Breast epithelium (tissue), 4 donors: ENCODE measurements around the gene MIGA2. TPM values are rescaled to one million over a fixed set of nuclear protein-coding genes. Genes with fewer than 3 reads are reported as not detected.
A peak's percentile ranks its signal among the peaks of the same experiment; 100 is the strongest.

Source experiments
- DNase-seq, 2 donors: peaks; one replicate each; pipeline ENCODE4 v3.0.0-alpha.2; 2019; ENCODE audit warnings: low spot score in 2 of 2
- H3K27ac ChIP-seq, 2 donors: fragments of 200-600 bp; sonication (generic) in 1 of 2; one replicate each; pipeline ENCODE4 v1.5.1; 2016 to 2019; ENCODE audit warnings: mild to moderate bottlenecking in 1 of 2
- H3K27me3 ChIP-seq, 2 donors: fragments of 200-600 bp; sonication (generic) in 1 of 2; one replicate each; pipeline versions ENCODE4 v1.5.1 to v1.6.0; 2017 to 2019; ENCODE audit warnings: control low read depth in 1 of 2, mild to moderate bottlenecking in 1 of 2
- H3K36me3 ChIP-seq: fragments of 200-600 bp; one replicate; pipeline ENCODE4 v1.5.1; 2019
- H3K4me1 ChIP-seq, 2 donors: fragments of 200-600 bp; sonication (generic); one replicate each; pipeline ENCODE4 v1.5.1; 2016 to 2019; ENCODE audit warnings: control low read depth in 1 of 2
- H3K4me3 ChIP-seq, 3 donors: fragments of 200-600 bp; sonication (generic); 1 replicate in 2 of 3; 2 replicates in 1 of 3; pipeline ENCODE4 v1.5.1; 2016 to 2019; ENCODE audit warnings: mild to moderate bottlenecking in 3 of 3, moderate library complexity in 2 of 3
- H3K9me3 ChIP-seq, 2 donors: fragments of 200-600 bp; sonication (generic) in 1 of 2; one replicate each; pipeline ENCODE4 v1.5.1; 2016 to 2019; ENCODE audit warnings: control low read depth in 1 of 2
- CTCF ChIP-seq, 3 donors: fragments of 450-650 bp; IDR thresholded peaks; one replicate each; pipeline ENCODE4 v1.5.1; 2016 to 2017; ENCODE audit warnings: antibody characterized with exemption in 3 of 3, mild to moderate bottlenecking in 3 of 3, moderate library complexity in 3 of 3
- POLR2A ChIP-seq: fragments of 450-650 bp; IDR thresholded peaks from one replicate; pipeline ENCODE4 v1.6.1; 2016; ENCODE audit warnings: antibody characterized with exemption, mild to moderate bottlenecking, moderate library complexity
- POLR2AphosphoS5 ChIP-seq, 3 donors: sonication (generic); formaldehyde crosslinking; IDR thresholded peaks; one replicate each; pipeline ENCODE4 v1.6.1; 2017; ENCODE audit warnings: antibody characterized with exemption in 3 of 3
- intact Hi-C: fragments of 100-400 bp; cut with DNase I; formaldehyde crosslinking; loops from one replicate; pipeline ENCODE4 v1.15.1; 2023; ENCODE audit warnings: low total_unique reads
- total RNA-seq, 3 donors: library from RNA; depleted of rRNA; stranded (reverse); fragments of >200 nt; gene quantifications; one replicate each; pipeline ENCODE4 v1.1.0, GENCODE V29; 2016

Gene MIGA2
- total RNA-seq, 3 donors from 2014 or later, result 25.3 to 28.8 (median 27.9) TPM

GRCh38 chr9:129027224-129027684 lies 9.2 kb upstream of the MIGA2 start:
- DNase-seq, result no peak
- Histone ChIP-seq H3K4me1 (peaks cover 10 to 23% of the 10 kb centered on the region in 2 donors), H3K4me3 (peak overlapping the region; percentile 81 to 93 (median 83)), H3K36me3 (no peaks in the 10 kb centered on the region), H3K27me3 (no peaks in the 10 kb centered on the region), H3K27ac (peak overlapping the region; percentile 87), H3K9me3 (no peaks in the 10 kb centered on the region)
- no peak for TF ChIP-seq POLR2AphosphoS5 (IDR thresholded peaks at IDR 0.05)
- TF ChIP-seq POLR2A, result no peak
- TF ChIP-seq CTCF (IDR thresholded peaks at IDR 0.05), result no peak
- intact Hi-C loops, result no loop called here

- TF ChIP-seq POLR2A (no peak), CTCF (IDR thresholded peaks at IDR 0.05) (no peak), POLR2AphosphoS5 (IDR thresholded peaks at IDR 0.05) (no peak)
- peaks cover 10 to 23% of the 10 kb centered on the region in 2 donors for H3K4me1 ChIP-seq
- H3K27me3 ChIP-seq, result no peaks in the 10 kb centered on the region
- H3K27ac ChIP-seq, result peak overlapping the region; percentile 87
- H3K4me3 ChIP-seq, result peak overlapping the region; percentile 81 to 93 (median 83)
- DNase-seq, result peak in 1 of 2 donors; percentile 29
- no peaks in the 10 kb centered on the region for H3K9me3 ChIP-seq
- no peaks in the 10 kb centered on the region for H3K36me3 ChIP-seq
- intact Hi-C loops, result no loop called here
Observed at GRCh38 chr9:129027685-129028191, 8.7 kb upstream of the MIGA2 start.

GRCh38 chr9:129028192-129028966 lies 8.0 kb upstream of the MIGA2 start, which contains the start of gene SH3GLB2:
SH3GLB2 (minus strand) TSS chr9:129028331; CDS start chr9:129028154, 177 bp downstream.
- Histone ChIP-seq H3K36me3 (no peaks in the 10 kb centered on the region), H3K27me3 (no peaks in the 10 kb centered on the region), H3K9me3 (no peaks in the 10 kb centered on the region), H3K4me1 (peaks cover 10 to 18% of the 10 kb centered on the region in 2 donors), H3K27ac (peak within 1 kb of the TSS; percentile 87), H3K4me3 (peak within 1 kb of the TSS; percentile 81 to 93 (median 83))
- TF ChIP-seq POLR2A, result no peak
- TF ChIP-seq POLR2AphosphoS5 (IDR thresholded peaks at IDR 0.05), result no peak
- peak; percentile 68 to 84 (median 68) for TF ChIP-seq CTCF (IDR thresholded peaks at IDR 0.05)
- DNase-seq, result peak; percentile 91 to 98
- intact Hi-C loops, result no loop called here

GRCh38 chr9:129030191-129030590 lies 6.2 kb upstream of the MIGA2 start:
- H3K27ac ChIP-seq, result no peak overlapping the region
- intact Hi-C loops, result no loop called here
- H3K4me3 ChIP-seq, result no peak overlapping the region
- DNase-seq, result no peak
- H3K9me3 ChIP-seq, result no peaks in the 10 kb centered on the region
- TF ChIP-seq POLR2A, result no peak
- H3K27me3 ChIP-seq, result no peaks in the 10 kb centered on the region
- no peaks in the 10 kb centered on the region for H3K36me3 ChIP-seq
- peaks cover 10 to 12% of the 10 kb centered on the region in 2 donors for H3K4me1 ChIP-seq

GRCh38 chr9:129031514-129031913 lies 4.9 kb upstream of the MIGA2 start:
- intact Hi-C loops, result no loop called here
- TF ChIP-seq CTCF (IDR thresholded peaks at IDR 0.05) (no peak), POLR2A (no peak), POLR2AphosphoS5 (IDR thresholded peaks at IDR 0.05) (no peak)
- no peak for DNase-seq
- no peak overlapping the region for H3K27ac ChIP-seq
- no peaks in the 10 kb centered on the region for H3K27me3 ChIP-seq
- peaks cover 4 to 6% of the 10 kb centered on the region in 2 donors for H3K4me1 ChIP-seq
- no peaks in the 10 kb centered on the region for H3K9me3 ChIP-seq
- no peaks in the 10 kb centered on the region for H3K36me3 ChIP-seq
- no peak overlapping the region for H3K4me3 ChIP-seq
